Epithelial cell of esophagus (primary cell): ENCODE measurements around the gene NFX1.
"Not testable (repeated sequence)": the region's sequence is repeated elsewhere in the genome, so short reads cannot be mapped to it uniquely, and the experiment has no call there.

ENCODE experiments used
- DNase-seq: peaks from one replicate; pipeline ENCODE4 v3.0.0; 2010; ENCODE audit warnings: low read depth
- H3K4me3 ChIP-seq: 2 replicates; pipeline ENCODE4 v1.5.1; 2011; ENCODE audit warnings: mild to moderate bottlenecking, low read length, control low read depth
- CTCF ChIP-seq: IDR thresholded peaks from 2 replicates; pipeline ENCODE4 v1.5.1; 2011; ENCODE audit warnings: low read depth, mild to moderate bottlenecking, low read length, control low read depth, inconsistent platforms; ENCODE audit not compliant: insufficient read depth; ENCODE audit errors: missing control alignments

NFX1 gene

GRCh38 chr9:33386641-33386996 is 96.3 kb downstream of the NFX1 start:
- DNase-seq, result not testable (repeated sequence)

GRCh38 chr9:33386998-33387397 is 96.7 kb downstream of the NFX1 start:
- H3K4me3 ChIP-seq, DNase-seq: not testable (repeated sequence)

More at GRCh38 chr9:33386641-33386996, 96.3 kb downstream of the NFX1 start:
- not testable (repeated sequence) for H3K4me3 ChIP-seq

GRCh38 chr9:33388110-33388994 is 98.0 kb downstream of the NFX1 start:
- TF ChIP-seq CTCF, result no peak
- DNase-seq, result no peak
- H3K4me3 ChIP-seq, result no peak overlapping the region

GRCh38 chr9:33391111-33391771 is 100.9 kb downstream of the NFX1 start:
- DNase-seq, result peak; percentile 47
- not testable (repeated sequence) for H3K4me3 ChIP-seq

GRCh38 chr9:33392591-33393021 is 102.3 kb downstream of the NFX1 start:
- not testable (repeated sequence) for H3K4me3 ChIP-seq, DNase-seq

GRCh38 chr9:33393581-33393980 is 103.3 kb downstream of the NFX1 start:
- no peak overlapping the region for H3K4me3 ChIP-seq
- TF ChIP-seq CTCF, result no peak
- DNase-seq, result no peak

- H3K4me3 ChIP-seq, DNase-seq: not testable (repeated sequence)
Measured at GRCh38 chr9:33393986-33394385, 103.7 kb downstream of the NFX1 start.

- not testable (repeated sequence) for DNase-seq
Measured at GRCh38 chr9:33395159-33395879, 105.0 kb downstream of the NFX1 start.

GRCh38 chr9:33397801-33398200 is 107.5 kb downstream of the NFX1 start:
- H3K4me3 ChIP-seq, DNase-seq: not testable (repeated sequence)

More at GRCh38 chr9:33395159-33395879, 105.0 kb downstream of the NFX1 start:
- H3K4me3 ChIP-seq, result not testable (repeated sequence)

- H3K4me3 ChIP-seq, DNase-seq: not testable (repeated sequence)
Measured at GRCh38 chr9:33399047-33399446, 108.7 kb downstream of the NFX1 start.

- not testable (repeated sequence) for H3K4me3 ChIP-seq
Measured at GRCh38 chr9:33401809-33402208, 111.5 kb downstream of the NFX1 start.

GRCh38 chr9:33402371-33402770 is 112.1 kb downstream of the NFX1 start, which contains the start of gene AQP7:
AQP7 (minus strand) TSS chr9:33402568; CDS start chr9:33401262, 1,306 bp downstream.
- not testable (repeated sequence) for DNase-seq, H3K4me3 ChIP-seq

More at GRCh38 chr9:33401809-33402208, 111.5 kb downstream of the NFX1 start:
- DNase-seq, result not testable (repeated sequence)
